ENCODE results near the gene TNFSF13B.

TNFSF13B gene

DNA sequence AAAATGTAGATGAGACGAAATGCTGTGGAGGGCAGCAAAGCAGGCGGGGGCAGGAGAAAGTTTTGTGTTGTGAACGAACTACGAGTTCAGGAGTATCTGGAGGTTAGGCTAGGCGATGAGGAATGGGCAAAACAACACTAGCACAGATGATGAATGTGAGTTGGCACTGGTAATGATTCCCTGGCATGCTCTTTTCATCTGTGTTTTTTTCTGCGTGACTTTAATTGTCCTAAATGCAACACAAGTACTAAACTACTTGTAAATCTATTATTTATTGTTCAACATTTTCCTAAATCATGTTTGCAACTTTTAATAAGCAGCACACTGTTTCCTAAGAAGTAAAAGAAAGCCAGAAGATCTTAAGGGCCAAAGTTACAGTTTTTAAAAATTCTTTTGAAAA lies 19.2 kb downstream of the TNFSF13B start:
- in situ Hi-C loops (cut with HindIII; ENCODE audit: low pct_ligation_motif_present, low sequenced_read_pairs), result no loop called here
- no peak for TF ChIP-seq CTCF (IDR thresholded peaks at IDR 0.05; ENCODE audit: low read depth, low read length, missing control alignments)
- no peak overlapping the region for H3K4me3 ChIP-seq (ENCODE audit: low read depth, low read length)
- H3K27me3 ChIP-seq (replicated peaks), result no peaks in the 10 kb centered on the region
- no peak overlapping the region for H3K27ac ChIP-seq
- DNase-seq, result no peak
- H3K36me3 ChIP-seq (replicated peaks), result no peaks in the 10 kb centered on the region

DNA sequence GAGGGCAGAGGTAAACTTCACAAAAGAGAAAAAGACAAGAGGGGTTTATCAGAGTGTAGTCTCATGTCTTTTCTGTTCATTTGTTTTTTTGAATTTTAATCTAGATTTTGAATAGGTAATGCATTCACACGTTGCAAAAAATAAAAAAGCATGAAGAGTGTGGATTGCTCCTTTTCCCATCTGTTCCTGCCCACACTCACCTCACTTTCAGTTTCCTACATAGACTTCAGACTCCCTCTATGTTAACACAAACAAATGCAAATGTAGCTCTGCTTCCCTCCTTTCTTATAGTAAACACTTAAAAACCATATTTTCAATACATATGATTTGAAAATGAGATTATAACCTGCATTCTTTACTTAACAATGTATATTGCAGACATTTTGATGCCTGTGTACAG lies 20.3 kb downstream of the TNFSF13B start:
- no peak for DNase-seq
- Histone ChIP-seq H3K27ac (no peak overlapping the region), H3K27me3 (replicated peaks) (no peaks in the 10 kb centered on the region), H3K4me3 (ENCODE audit: low read depth, low read length) (no peak overlapping the region), H3K36me3 (replicated peaks) (no peaks in the 10 kb centered on the region)
- TF ChIP-seq CTCF (IDR thresholded peaks at IDR 0.05; ENCODE audit: low read depth, low read length, missing control alignments), result no peak
- in situ Hi-C loops (cut with HindIII; ENCODE audit: low pct_ligation_motif_present, low sequenced_read_pairs), result no loop called here

DNA sequence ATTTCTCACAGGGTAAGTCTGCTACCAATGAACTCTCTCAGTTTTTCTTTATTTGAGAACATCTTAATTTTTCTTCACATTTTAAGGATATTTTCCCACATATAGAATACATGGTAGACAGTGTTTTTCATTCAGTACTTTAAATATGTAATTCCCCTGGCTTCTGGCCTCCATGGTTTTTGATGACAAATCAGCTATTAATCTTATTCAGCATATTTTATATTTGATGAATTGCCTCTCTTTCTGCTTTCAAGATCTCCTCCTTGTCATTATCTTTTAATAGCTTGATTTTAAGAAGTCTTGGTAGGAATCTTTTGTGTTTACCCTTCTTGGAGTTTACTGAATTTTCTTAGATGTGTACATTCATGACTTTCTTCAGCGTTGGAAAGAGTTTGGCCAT lies 27.6 kb downstream of the TNFSF13B start:
- H3K4me3 ChIP-seq (ENCODE audit: low read depth, low read length), result no peak overlapping the region
- H3K27ac ChIP-seq, result no peak overlapping the region
- DNase-seq, result no peak
- in situ Hi-C loops (cut with HindIII; ENCODE audit: low pct_ligation_motif_present, low sequenced_read_pairs), result no loop called here
- H3K27me3 ChIP-seq (replicated peaks), result no peaks in the 10 kb centered on the region
- TF ChIP-seq CTCF (IDR thresholded peaks at IDR 0.05; ENCODE audit: low read depth, low read length, missing control alignments), result no peak
- no peaks in the 10 kb centered on the region for H3K36me3 ChIP-seq (replicated peaks)

- no peak overlapping the region for H3K27ac ChIP-seq
- in situ Hi-C loops (cut with HindIII; ENCODE audit: low pct_ligation_motif_present, low sequenced_read_pairs), result no loop called here
- no peak overlapping the region for H3K4me3 ChIP-seq (ENCODE audit: low read depth, low read length)
- no peaks in the 10 kb centered on the region for H3K36me3 ChIP-seq (replicated peaks)
- no peak for DNase-seq
- no peaks in the 10 kb centered on the region for H3K27me3 ChIP-seq (replicated peaks)
- TF ChIP-seq CTCF (IDR thresholded peaks at IDR 0.05; ENCODE audit: low read depth, low read length, missing control alignments), result no peak
Measured at GRCh38 chr13:108302279-108302678, 32.8 kb downstream of the TNFSF13B start.

DNA sequence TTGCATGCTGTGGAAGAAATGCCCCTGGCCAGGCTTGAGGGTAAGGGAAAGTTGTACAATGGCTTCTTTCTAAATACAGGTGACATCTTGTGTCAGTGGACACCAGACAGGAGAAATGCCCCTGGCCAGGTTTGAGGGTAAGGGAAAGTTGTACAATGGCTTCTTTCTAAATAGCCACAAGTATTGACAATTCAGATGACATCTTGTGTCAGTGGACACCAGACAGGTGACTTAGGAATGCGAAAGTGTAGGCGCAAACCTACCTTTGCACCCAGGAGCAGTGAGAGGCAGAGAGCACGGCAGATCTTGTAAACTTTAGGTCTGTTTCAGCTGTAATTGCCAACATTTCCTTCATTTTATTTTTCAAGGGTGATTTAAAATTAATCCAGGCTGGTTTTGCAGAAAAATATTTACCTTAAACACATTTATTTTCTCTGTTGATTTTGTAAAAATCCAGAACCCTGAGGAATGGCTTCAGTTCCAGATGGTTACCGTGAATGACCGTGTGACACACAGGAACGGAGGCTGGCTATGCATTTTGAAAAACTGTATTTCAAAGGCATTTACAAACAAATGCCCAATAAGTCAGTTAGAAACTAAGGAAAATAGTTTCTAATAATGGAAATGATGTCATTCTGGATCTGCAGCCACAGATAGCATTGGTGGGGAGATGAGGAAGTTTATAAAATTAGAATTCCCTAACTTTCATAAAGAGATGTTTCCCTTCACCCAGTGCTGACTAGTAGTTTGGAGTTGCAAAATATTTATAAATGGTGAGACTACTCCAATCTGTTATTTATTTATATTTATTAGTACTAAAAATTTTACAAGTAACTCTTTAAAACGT lies 34.9 kb downstream of the TNFSF13B start:
- no peak for TF ChIP-seq CTCF (IDR thresholded peaks at IDR 0.05; ENCODE audit: low read depth, low read length, missing control alignments)
- Histone ChIP-seq H3K27ac (no peak overlapping the region), H3K27me3 (replicated peaks) (no peaks in the 10 kb centered on the region), H3K4me3 (ENCODE audit: low read depth, low read length) (no peak overlapping the region), H3K36me3 (replicated peaks) (no peaks in the 10 kb centered on the region)
- no peak for DNase-seq
- in situ Hi-C loops (cut with HindIII; ENCODE audit: low pct_ligation_motif_present, low sequenced_read_pairs), result no loop called here

DNA sequence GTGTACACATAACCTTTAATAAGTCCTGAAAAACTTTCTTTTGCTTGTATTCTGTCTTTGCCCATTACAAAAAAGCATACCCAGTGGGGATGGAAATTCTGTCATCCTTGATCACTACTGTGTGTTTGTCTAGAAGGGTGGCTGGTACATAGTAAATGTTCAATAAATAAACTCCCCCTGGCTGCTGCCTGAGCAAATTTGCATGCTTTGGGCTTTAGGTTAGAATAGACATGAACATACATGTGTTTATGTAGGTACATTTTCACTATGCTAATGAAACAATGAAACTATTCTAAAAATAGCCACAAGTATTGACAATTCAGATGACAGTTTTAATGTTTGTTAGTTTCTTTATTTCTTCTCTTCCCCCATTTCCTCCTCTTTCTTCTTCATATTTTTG lies 36.1 kb downstream of the TNFSF13B start:
- peak; percentile 6 for TF ChIP-seq CTCF (IDR thresholded peaks at IDR 0.05; ENCODE audit: low read depth, low read length, missing control alignments)
- H3K27ac ChIP-seq, result no peak overlapping the region
- no peak overlapping the region for H3K4me3 ChIP-seq (ENCODE audit: low read depth, low read length)
- no peak for DNase-seq
- no peaks in the 10 kb centered on the region for H3K36me3 ChIP-seq (replicated peaks)
- in situ Hi-C loops (cut with HindIII; ENCODE audit: low pct_ligation_motif_present, low sequenced_read_pairs), result no loop called here
- no peaks in the 10 kb centered on the region for H3K27me3 ChIP-seq (replicated peaks)
